Mesendoderm (in vitro differentiated cells): ENCODE results near the gene TBATA.

ENCODE experiments used
- DNase-seq: peaks from one replicate; pipeline ENCODE4 v3.0.0; 2013
- H2AK5ac ChIP-seq: 2 replicates; pipeline ENCODE4 v1.6.1; 2013; ENCODE audit warnings: low read length, inconsistent platforms
- H2BK120ac ChIP-seq: 2 replicates; pipeline ENCODE4 v1.6.1; 2013; ENCODE audit warnings: low read depth, mild to moderate bottlenecking, low read length, moderate library complexity, mixed read lengths
- H2BK15ac ChIP-seq: replicated peaks from 2 replicates; pipeline ENCODE4 v1.6.1; 2013; ENCODE audit warnings: low read depth, mild to moderate bottlenecking, moderate library complexity
- H2BK5ac ChIP-seq: 2 replicates; pipeline ENCODE4 v1.6.1; 2013; ENCODE audit warnings: low read length, inconsistent platforms
- H3K18ac ChIP-seq: 2 replicates; pipeline ENCODE4 v1.6.1; 2013; ENCODE audit warnings: mild to moderate bottlenecking, low read length, mixed read lengths
- H3K23ac ChIP-seq: one replicate; pipeline ENCODE4 v1.6.1; 2013; ENCODE audit warnings: low read length
- H3K27ac ChIP-seq: 2 replicates; pipeline ENCODE4 v1.5.1; 2013; ENCODE audit warnings: low read depth, mild to moderate bottlenecking, inconsistent platforms, low read length, moderate library complexity
- H3K27me3 ChIP-seq: 2 replicates; pipeline ENCODE4 v1.6.1; 2013; ENCODE audit warnings: low read length, control low read depth, mild to moderate bottlenecking, inconsistent platforms; ENCODE audit not compliant: insufficient read depth, poor library complexity
- H3K36me3 ChIP-seq: 2 replicates; pipeline ENCODE4 v1.6.1; 2013; ENCODE audit warnings: low read length, inconsistent platforms; ENCODE audit not compliant: control insufficient read depth, insufficient read depth
- H3K4ac ChIP-seq: one replicate; pipeline ENCODE4 v1.6.1; 2013; ENCODE audit warnings: low read depth, mild to moderate bottlenecking, low read length, moderate library complexity
- H3K4me1 ChIP-seq: 2 replicates; pipeline ENCODE4 v1.6.1; 2013; ENCODE audit warnings: low read depth, low read length, inconsistent platforms; ENCODE audit not compliant: control insufficient read depth
- H3K4me2 ChIP-seq: 2 replicates; pipeline ENCODE4 v1.6.1; 2013; ENCODE audit warnings: low read length
- H3K4me3 ChIP-seq: 2 replicates; pipeline ENCODE4 v1.5.1; 2013; ENCODE audit warnings: mild to moderate bottlenecking, low read length
- H3K56ac ChIP-seq: one replicate; pipeline ENCODE4 v1.6.1; 2013; ENCODE audit warnings: low read length
- H3K79me1 ChIP-seq: 2 replicates; pipeline ENCODE4 v1.6.1; 2013; ENCODE audit warnings: low read length, inconsistent platforms
- H3K79me2 ChIP-seq: 2 replicates; pipeline ENCODE4 v1.6.1; 2013; ENCODE audit warnings: mild to moderate bottlenecking, low read length; ENCODE audit not compliant: control insufficient read depth, insufficient read depth
- H3K9ac ChIP-seq: 2 replicates; pipeline ENCODE4 v1.6.1; 2013; ENCODE audit warnings: low read length, inconsistent platforms
- H4K5ac ChIP-seq: one replicate; pipeline ENCODE4 v1.6.1; 2013; ENCODE audit warnings: low read length
- H4K8ac ChIP-seq: one replicate; pipeline ENCODE4 v1.6.1; 2013; ENCODE audit warnings: low read depth, mild to moderate bottlenecking, control low read depth, low read length, moderate library complexity
- WGBS: extraction: QIAGEN DNeasy Blood & Tissue Kit; methylation state at CpG from one replicate; pipeline ENCODE4 v1.1.7; 2013; ENCODE audit warnings: low lambda C conversion rate, missing lambda C conversion rate; ENCODE audit not compliant: insufficient coverage; ENCODE audit errors: extremely low coverage; 5-methylcytosine and 5-hydroxymethylcytosine counted together

The TBATA gene

DNA sequence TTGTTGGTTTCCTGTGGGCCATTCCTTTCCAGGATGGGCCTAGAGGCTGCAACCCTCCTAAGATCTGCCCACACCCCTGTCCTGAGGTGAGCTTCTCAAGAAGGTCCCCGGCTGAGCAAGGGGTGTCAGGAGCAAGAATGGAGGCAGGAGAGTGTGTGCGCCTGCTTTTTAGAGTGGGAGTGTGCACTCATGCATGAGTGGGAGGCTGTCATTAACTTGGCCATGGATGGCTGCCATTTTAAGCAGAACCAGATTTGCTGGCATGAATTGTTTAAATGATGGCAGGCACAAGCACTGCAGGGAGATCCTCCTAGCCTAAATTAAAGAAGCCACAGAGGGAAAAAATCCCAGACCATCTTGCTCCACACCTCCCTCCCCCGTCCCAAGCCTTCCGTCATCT, 27.6 kb upstream of the TBATA start:
- Histone ChIP-seq H3K36me3 (no peaks in the 10 kb centered on the region), H3K9ac (no peak overlapping the region), H3K79me2 (peaks cover 10% of the 10 kb centered on the region), H4K5ac (no peak overlapping the region), H3K27me3 (no peaks in the 10 kb centered on the region), H2BK15ac (no peak overlapping the region), H3K18ac (no peak overlapping the region), H3K56ac (no peak overlapping the region), H3K79me1 (peaks cover 4% of the 10 kb centered on the region), H3K4me1 (peaks cover 2% of the 10 kb centered on the region), H4K8ac (no peak overlapping the region), H2BK5ac (no peak overlapping the region), H3K4me3 (no peak overlapping the region), H2AK5ac (no peak overlapping the region), H3K23ac (no peak overlapping the region), H2BK120ac (no peak overlapping the region), H3K4ac (no peak overlapping the region), H3K27ac (no peak overlapping the region), H3K4me2 (no peak overlapping the region)
- no CpG with 5 or more reads among the region's 4 CpGs for WGBS
- DNase-seq = no peak

DNA sequence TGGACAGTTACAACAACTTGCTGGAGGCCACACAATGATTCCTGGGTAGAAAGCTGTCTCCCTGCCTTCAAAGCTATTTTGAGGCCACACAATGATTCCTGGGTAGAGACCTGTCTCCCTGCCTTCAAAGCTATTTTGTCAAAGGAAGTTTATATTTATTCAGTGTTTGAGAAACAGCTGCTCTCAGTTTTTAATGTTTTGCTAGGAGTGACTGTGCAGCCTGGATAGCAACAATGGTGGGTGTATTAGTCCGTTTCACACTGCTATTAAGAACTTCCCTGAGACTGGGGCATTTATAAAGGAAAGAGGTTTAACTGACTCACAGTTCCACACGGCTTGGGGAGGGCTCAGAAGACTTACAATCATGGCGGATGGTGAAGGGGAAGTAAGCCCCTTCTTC, 26.7 kb upstream of the TBATA start:
- H3K56ac ChIP-seq = no peak overlapping the region
- H3K27me3 ChIP-seq = no peaks in the 10 kb centered on the region
- H3K27ac ChIP-seq = no peak overlapping the region
- no peak overlapping the region for H4K5ac ChIP-seq
- peaks cover 2% of the 10 kb centered on the region for H3K79me2 ChIP-seq
- no peak overlapping the region for H3K4ac ChIP-seq
- no peak for DNase-seq
- no peak overlapping the region for H2BK5ac ChIP-seq
- no peaks in the 10 kb centered on the region for H3K79me1 ChIP-seq
- WGBS = no CpG with 5 or more reads among the region's 3 CpGs
- no peak overlapping the region for H2BK120ac ChIP-seq
- no peaks in the 10 kb centered on the region for H3K36me3 ChIP-seq
- H2AK5ac ChIP-seq = no peak overlapping the region
- peaks cover 2% of the 10 kb centered on the region for H3K4me1 ChIP-seq
- no peak overlapping the region for H3K23ac ChIP-seq
- no peak overlapping the region for H3K4me2 ChIP-seq
- no peak overlapping the region for H3K4me3 ChIP-seq
- H3K18ac ChIP-seq = no peak overlapping the region
- no peak overlapping the region for H3K9ac ChIP-seq
- H4K8ac ChIP-seq = no peak overlapping the region
- no peak overlapping the region for H2BK15ac ChIP-seq

DNA sequence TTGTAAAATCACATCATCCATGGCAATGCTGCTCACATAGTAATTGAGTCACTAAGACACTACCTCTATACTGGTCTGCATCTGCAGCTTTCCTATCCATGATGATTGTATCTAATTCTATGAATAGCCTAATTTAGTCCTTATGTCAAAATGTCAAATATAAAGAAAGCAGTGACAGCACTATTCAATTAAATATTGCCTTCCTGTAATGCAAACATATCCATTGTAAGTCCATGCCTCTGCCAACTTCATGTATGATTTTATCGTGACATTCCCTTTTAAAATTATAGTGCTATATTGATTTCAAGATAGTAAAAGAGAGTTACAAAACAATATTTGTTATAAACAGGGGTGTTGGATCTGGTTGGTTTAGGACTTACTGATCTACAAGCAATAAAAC, 25.8 kb upstream of the TBATA start:
- Histone ChIP-seq H2AK5ac (no peak overlapping the region), H2BK5ac (no peak overlapping the region), H3K9ac (no peak overlapping the region), H3K4me2 (no peak overlapping the region), H3K56ac (no peak overlapping the region), H4K5ac (no peak overlapping the region), H3K79me1 (no peaks in the 10 kb centered on the region), H3K18ac (no peak overlapping the region), H3K23ac (no peak overlapping the region), H4K8ac (no peak overlapping the region), H3K27me3 (no peaks in the 10 kb centered on the region), H2BK120ac (no peak overlapping the region), H3K27ac (no peak overlapping the region), H3K79me2 (no peaks in the 10 kb centered on the region), H3K4me3 (no peak overlapping the region), H2BK15ac (no peak overlapping the region), H3K4me1 (peaks cover 2% of the 10 kb centered on the region), H3K4ac (no peak overlapping the region), H3K36me3 (no peaks in the 10 kb centered on the region)
- no peak for DNase-seq
- no CpG with 5 or more reads among the region's 1 CpG for WGBS

DNA sequence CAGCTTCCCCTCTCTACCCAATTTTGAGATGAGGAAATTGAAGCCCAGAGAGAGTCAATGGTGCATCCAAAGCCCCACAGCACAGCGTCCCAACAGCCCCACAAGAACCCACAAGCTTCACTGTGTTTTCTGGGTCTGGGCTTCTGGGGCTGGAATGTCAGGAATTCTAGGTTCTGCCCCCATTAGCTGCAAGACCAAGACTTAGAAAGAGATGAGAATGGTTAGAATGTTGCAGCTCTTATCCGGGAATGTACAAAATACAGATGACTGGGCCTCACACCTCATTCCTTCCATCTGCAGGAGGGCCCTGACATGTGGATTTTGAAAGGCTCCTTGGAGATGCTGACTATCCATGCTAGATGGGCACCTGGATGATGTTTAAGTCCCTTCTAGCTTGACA, 24.5 kb upstream of the TBATA start:
- H3K4me3 ChIP-seq = no peak overlapping the region
- no peak overlapping the region for H2BK15ac ChIP-seq
- H3K23ac ChIP-seq = no peak overlapping the region
- H3K56ac ChIP-seq = peak overlapping the region; percentile 20
- no peak overlapping the region for H3K9ac ChIP-seq
- H2BK120ac ChIP-seq = no peak overlapping the region
- no peak overlapping the region for H4K8ac ChIP-seq
- WGBS = no CpG with 5 or more reads among the region's 2 CpGs
- H3K4me1 ChIP-seq = peaks cover 2% of the 10 kb centered on the region
- no peak overlapping the region for H2BK5ac ChIP-seq
- H3K27ac ChIP-seq = peak overlapping the region; percentile 19
- no peaks in the 10 kb centered on the region for H3K79me1 ChIP-seq
- H3K36me3 ChIP-seq = no peaks in the 10 kb centered on the region
- peak; percentile 94 for DNase-seq
- peak overlapping the region; percentile 9 for H3K18ac ChIP-seq
- no peak overlapping the region for H3K4ac ChIP-seq
- H3K4me2 ChIP-seq = no peak overlapping the region
- H2AK5ac ChIP-seq = no peak overlapping the region
- no peaks in the 10 kb centered on the region for H3K79me2 ChIP-seq
- H3K27me3 ChIP-seq = no peaks in the 10 kb centered on the region
- no peak overlapping the region for H4K5ac ChIP-seq

DNA sequence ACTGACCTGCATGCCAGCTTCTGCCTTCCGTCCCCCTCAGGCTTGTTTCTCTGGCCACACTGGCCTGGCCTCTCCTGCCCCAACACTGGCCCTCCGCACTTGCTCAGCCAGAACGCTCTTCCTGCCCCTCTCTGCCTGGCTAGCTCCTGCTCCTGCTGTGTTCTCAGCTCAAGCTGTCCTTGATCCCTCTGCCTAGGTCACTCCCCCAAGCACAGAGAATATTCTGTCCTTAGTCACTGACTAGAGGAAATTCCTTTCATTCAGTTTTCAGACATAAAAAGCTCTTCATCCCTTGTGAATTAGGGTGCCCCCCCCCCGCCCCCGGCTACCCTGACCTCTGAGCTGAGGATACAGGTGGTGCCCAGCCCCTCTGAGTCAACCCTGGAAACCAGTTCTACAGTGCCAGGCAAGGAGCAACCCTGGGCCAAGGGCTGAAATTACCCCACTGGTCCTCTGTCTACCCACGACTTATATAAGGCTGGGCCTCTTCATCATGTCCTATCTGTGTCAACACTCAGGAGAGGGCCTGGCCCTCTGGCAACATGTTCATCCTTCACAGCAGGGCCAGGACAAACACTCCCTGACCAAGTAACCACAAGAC, 23.9 kb upstream of the TBATA start:
- H3K4ac ChIP-seq = no peak overlapping the region
- no peak overlapping the region for H3K23ac ChIP-seq
- H3K36me3 ChIP-seq = no peaks in the 10 kb centered on the region
- no peak overlapping the region for H2BK15ac ChIP-seq
- peak; percentile 68 for DNase-seq
- H2BK120ac ChIP-seq = no peak overlapping the region
- H4K5ac ChIP-seq = no peak overlapping the region
- H3K79me1 ChIP-seq = no peaks in the 10 kb centered on the region
- H3K18ac ChIP-seq = peak overlapping the region; percentile 9
- no peak overlapping the region for H3K56ac ChIP-seq
- no peak overlapping the region for H3K4me2 ChIP-seq
- peaks cover 2% of the 10 kb centered on the region for H3K4me1 ChIP-seq
- no peak overlapping the region for H2BK5ac ChIP-seq
- peak overlapping the region; percentile 19 for H3K27ac ChIP-seq
- H3K4me3 ChIP-seq = no peak overlapping the region
- no CpG with 5 or more reads among the region's 6 CpGs for WGBS
- H4K8ac ChIP-seq = no peak overlapping the region
- H3K79me2 ChIP-seq = no peaks in the 10 kb centered on the region
- no peak overlapping the region for H3K9ac ChIP-seq
- no peak overlapping the region for H2AK5ac ChIP-seq
- H3K27me3 ChIP-seq = no peaks in the 10 kb centered on the region

DNA sequence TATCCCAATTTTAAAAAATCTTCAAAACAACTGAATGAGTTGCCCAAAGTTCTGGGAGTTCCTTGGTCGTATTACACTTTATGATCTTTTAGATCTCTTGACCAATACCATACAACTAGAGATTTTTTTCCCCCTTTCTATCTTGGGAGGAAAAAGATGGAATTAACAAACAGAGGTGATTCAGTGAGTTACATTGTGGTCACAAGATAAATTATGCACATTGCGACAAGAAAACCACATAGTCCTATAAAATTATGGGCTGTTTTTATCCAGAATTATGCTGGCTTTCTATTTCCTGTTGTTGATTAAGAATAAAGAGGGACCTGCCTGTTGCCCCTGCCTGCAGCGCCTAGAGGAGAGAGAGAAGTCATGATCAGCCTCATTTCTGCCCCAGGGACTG, 22.4 kb upstream of the TBATA start:
- Histone ChIP-seq H2BK120ac (no peak overlapping the region), H3K23ac (no peak overlapping the region), H3K27ac (no peak overlapping the region), H3K36me3 (no peaks in the 10 kb centered on the region), H4K8ac (no peak overlapping the region), H2AK5ac (no peak overlapping the region), H3K79me1 (no peaks in the 10 kb centered on the region), H3K4me1 (peaks cover 2% of the 10 kb centered on the region), H3K56ac (no peak overlapping the region), H2BK5ac (no peak overlapping the region), H3K18ac (no peak overlapping the region), H3K79me2 (no peaks in the 10 kb centered on the region), H2BK15ac (no peak overlapping the region), H3K9ac (no peak overlapping the region), H3K4me3 (no peak overlapping the region), H3K4me2 (no peak overlapping the region), H3K4ac (no peak overlapping the region), H3K27me3 (no peaks in the 10 kb centered on the region), H4K5ac (no peak overlapping the region)
- whole genome bisulfite sequencing = no CpG with 5 or more reads among the region's 3 CpGs
- DNase-seq = no peak
